ENCODE results near the gene MLH1. TPM values are rescaled to one million over a fixed set of nuclear protein-coding genes. Genes with fewer than 3 reads are reported as not detected.
"Not testable (repeated sequence)": the region's sequence is repeated elsewhere in the genome, so short reads cannot be mapped to it uniquely, and the experiment has no call there.

MLH1 gene
- total RNA-seq, 1 experiment from 2014 or later, result 47.8 TPM

GRCh38 chr3:36956155-36956554 lies 37.2 kb upstream of the MLH1 start:
- Histone ChIP-seq H3K9me3 (ENCODE audit: low read length) (no peaks in the 10 kb centered on the region), H4K20me1 (ENCODE audit: insufficient read depth, low read depth, low read length) (no peaks in the 10 kb centered on the region), H3K4me3 (ENCODE audit: low read length) (no peak overlapping the region), H3K79me2 (ENCODE audit: low read length) (no peaks in the 10 kb centered on the region), H3K36me3 (ENCODE audit: insufficient read depth, low read length) (no peaks in the 10 kb centered on the region), H3K27me3 (ENCODE audit: low read length) (no peaks in the 10 kb centered on the region), H3K4me2 (ENCODE audit: low read depth, low read length, poor library complexity, severe bottlenecking) (no peak overlapping the region), H3K9ac (ENCODE audit: low read length) (no peak overlapping the region), H2AFZ (ENCODE audit: low read length) (no peak overlapping the region; the same call in 1 of the 2 replicates), H3K27ac (ENCODE audit: low read length) (no peak overlapping the region), H3K4me1 (ENCODE audit: low read length) (peaks cover 15% of the 10 kb centered on the region), H3K9me2 (replicated peaks; ENCODE audit: insufficient read depth, low read length) (no peaks in the 10 kb centered on the region)
- DNase-seq, result no peak

GRCh38 chr3:36957063-36957462 lies 36.3 kb upstream of the MLH1 start:
- H3K27me3 ChIP-seq (ENCODE audit: low read length), result no peaks in the 10 kb centered on the region
- H3K9me2 ChIP-seq (replicated peaks; ENCODE audit: insufficient read depth, low read length), result no peaks in the 10 kb centered on the region
- peak; percentile 64 for DNase-seq
- no peak overlapping the region for H3K4me2 ChIP-seq (ENCODE audit: low read depth, low read length, poor library complexity, severe bottlenecking)
- H3K4me3 ChIP-seq (ENCODE audit: low read length), result no peak overlapping the region
- H3K79me2 ChIP-seq (ENCODE audit: low read length), result no peaks in the 10 kb centered on the region
- H4K20me1 ChIP-seq (ENCODE audit: insufficient read depth, low read depth, low read length), result no peaks in the 10 kb centered on the region
- no peak overlapping the region for H3K9ac ChIP-seq (ENCODE audit: low read length)
- no peak overlapping the region for H2AFZ ChIP-seq (ENCODE audit: low read length)
- no peaks in the 10 kb centered on the region for H3K9me3 ChIP-seq (ENCODE audit: low read length)
- H3K36me3 ChIP-seq (ENCODE audit: insufficient read depth, low read length), result no peaks in the 10 kb centered on the region
- H3K4me1 ChIP-seq (ENCODE audit: low read length), result peaks cover 15% of the 10 kb centered on the region
- H3K27ac ChIP-seq (ENCODE audit: low read length), result no peak overlapping the region

GRCh38 chr3:36957862-36958686 lies 35.2 kb upstream of the MLH1 start:
- Histone ChIP-seq H3K4me2 (ENCODE audit: low read depth, low read length, poor library complexity, severe bottlenecking) (peak overlapping the region; percentile 48), H3K4me3 (ENCODE audit: low read length) (no peak overlapping the region), H3K9me3 (ENCODE audit: low read length) (no peaks in the 10 kb centered on the region), H2AFZ (ENCODE audit: low read length) (peak overlapping the region; percentile 44), H3K9me2 (replicated peaks; ENCODE audit: insufficient read depth, low read length) (no peaks in the 10 kb centered on the region), H3K27me3 (ENCODE audit: low read length) (no peaks in the 10 kb centered on the region), H3K27ac (ENCODE audit: low read length) (peak overlapping the region; percentile 15), H4K20me1 (ENCODE audit: insufficient read depth, low read depth, low read length) (no peaks in the 10 kb centered on the region), H3K9ac (ENCODE audit: low read length) (peak overlapping the region; percentile 5; the same call in 1 of the 2 replicates), H3K79me2 (ENCODE audit: low read length) (no peaks in the 10 kb centered on the region), H3K4me1 (ENCODE audit: low read length) (peaks cover 15% of the 10 kb centered on the region), H3K36me3 (ENCODE audit: insufficient read depth, low read length) (no peaks in the 10 kb centered on the region)
- no peak for DNase-seq

GRCh38 chr3:36959821-36960220 lies 33.5 kb upstream of the MLH1 start:
- H3K4me3 ChIP-seq (ENCODE audit: low read length), result no peak overlapping the region
- H3K9me2 ChIP-seq (replicated peaks; ENCODE audit: insufficient read depth, low read length), result no peaks in the 10 kb centered on the region
- no peaks in the 10 kb centered on the region for H3K79me2 ChIP-seq (ENCODE audit: low read length)
- H3K4me2 ChIP-seq (ENCODE audit: low read depth, low read length, poor library complexity, severe bottlenecking), result no peak overlapping the region
- H2AFZ ChIP-seq (ENCODE audit: low read length), result peak overlapping the region; percentile 63
- no peak for DNase-seq
- H3K27ac ChIP-seq (ENCODE audit: low read length), result no peak overlapping the region
- no peaks in the 10 kb centered on the region for H3K36me3 ChIP-seq (ENCODE audit: insufficient read depth, low read length)
- no peak overlapping the region for H3K9ac ChIP-seq (ENCODE audit: low read length)
- peaks cover 19% of the 10 kb centered on the region for H3K4me1 ChIP-seq (ENCODE audit: low read length)
- H4K20me1 ChIP-seq (ENCODE audit: insufficient read depth, low read depth, low read length), result no peaks in the 10 kb centered on the region
- no peaks in the 10 kb centered on the region for H3K27me3 ChIP-seq (ENCODE audit: low read length)
- H3K9me3 ChIP-seq (ENCODE audit: low read length), result no peaks in the 10 kb centered on the region

GRCh38 chr3:36960502-36960901 lies 32.8 kb upstream of the MLH1 start:
- no peaks in the 10 kb centered on the region for H3K27me3 ChIP-seq (ENCODE audit: low read length)
- no peak overlapping the region for H3K4me3 ChIP-seq (ENCODE audit: low read length)
- H3K9me3 ChIP-seq (ENCODE audit: low read length), result no peaks in the 10 kb centered on the region
- H3K27ac ChIP-seq (ENCODE audit: low read length), result no peak overlapping the region
- H3K9ac ChIP-seq (ENCODE audit: low read length), result no peak overlapping the region
- DNase-seq, result no peak
- H3K9me2 ChIP-seq (replicated peaks; ENCODE audit: insufficient read depth, low read length), result no peaks in the 10 kb centered on the region
- H3K79me2 ChIP-seq (ENCODE audit: low read length), result no peaks in the 10 kb centered on the region
- H2AFZ ChIP-seq (ENCODE audit: low read length), result no peak overlapping the region
- peaks cover 23% of the 10 kb centered on the region for H3K4me1 ChIP-seq (ENCODE audit: low read length)
- no peaks in the 10 kb centered on the region for H3K36me3 ChIP-seq (ENCODE audit: insufficient read depth, low read length)
- no peaks in the 10 kb centered on the region for H4K20me1 ChIP-seq (ENCODE audit: insufficient read depth, low read depth, low read length)
- no peak overlapping the region for H3K4me2 ChIP-seq (ENCODE audit: low read depth, low read length, poor library complexity, severe bottlenecking)

GRCh38 chr3:36963008-36963407 lies 30.3 kb upstream of the MLH1 start:
- not testable (repeated sequence) for H3K9me2 ChIP-seq (replicated peaks; ENCODE audit: insufficient read depth, low read length); H3K36me3 ChIP-seq (ENCODE audit: insufficient read depth, low read length); H3K4me3 ChIP-seq (ENCODE audit: low read length); H3K9ac ChIP-seq (ENCODE audit: low read length); H3K4me2 ChIP-seq (ENCODE audit: low read depth, low read length, poor library complexity, severe bottlenecking); H2AFZ ChIP-seq (ENCODE audit: low read length); DNase-seq; H3K79me2 ChIP-seq (ENCODE audit: low read length); H3K27ac ChIP-seq (ENCODE audit: low read length); H3K27me3 ChIP-seq (ENCODE audit: low read length); H3K9me3 ChIP-seq (ENCODE audit: low read length); H4K20me1 ChIP-seq (ENCODE audit: insufficient read depth, low read depth, low read length)
- H3K4me1 ChIP-seq (ENCODE audit: low read length), result peaks cover 21% of the 10 kb centered on the region

- no peaks in the 10 kb centered on the region for H3K9me2 ChIP-seq (replicated peaks; ENCODE audit: insufficient read depth, low read length)
- H3K4me3 ChIP-seq (ENCODE audit: low read length), result no peak overlapping the region
- H3K4me1 ChIP-seq (ENCODE audit: low read length), result peaks cover 12% of the 10 kb centered on the region
- H4K20me1 ChIP-seq (ENCODE audit: insufficient read depth, low read depth, low read length), result no peaks in the 10 kb centered on the region
- H3K9ac ChIP-seq (ENCODE audit: low read length), result no peak overlapping the region
- H3K9me3 ChIP-seq (ENCODE audit: low read length), result no peaks in the 10 kb centered on the region
- no peak overlapping the region for H3K27ac ChIP-seq (ENCODE audit: low read length)
- DNase-seq, result no peak
- no peaks in the 10 kb centered on the region for H3K27me3 ChIP-seq (ENCODE audit: low read length)
- H3K4me2 ChIP-seq (ENCODE audit: low read depth, low read length, poor library complexity, severe bottlenecking), result no peak overlapping the region
- H3K36me3 ChIP-seq (ENCODE audit: insufficient read depth, low read length), result no peaks in the 10 kb centered on the region
- no peaks in the 10 kb centered on the region for H3K79me2 ChIP-seq (ENCODE audit: low read length)
- H2AFZ ChIP-seq (ENCODE audit: low read length), result peak overlapping the region; percentile 20; the same call in 1 of the 2 replicates
These were observed 29.0 kb upstream of the MLH1 start for GRCh38 chr3:36964331-36964730.

- no peaks in the 10 kb centered on the region for H3K36me3 ChIP-seq (ENCODE audit: insufficient read depth, low read length)
- no peaks in the 10 kb centered on the region for H3K9me2 ChIP-seq (replicated peaks; ENCODE audit: insufficient read depth, low read length)
- no peak overlapping the region for H3K4me3 ChIP-seq (ENCODE audit: low read length)
- H3K9ac ChIP-seq (ENCODE audit: low read length), result no peak overlapping the region
- DNase-seq, result no peak
- no peaks in the 10 kb centered on the region for H3K9me3 ChIP-seq (ENCODE audit: low read length)
- peak overlapping the region; percentile 20; the same call in 1 of the 2 replicates for H2AFZ ChIP-seq (ENCODE audit: low read length)
- H3K27ac ChIP-seq (ENCODE audit: low read length), result no peak overlapping the region
- H3K4me2 ChIP-seq (ENCODE audit: low read depth, low read length, poor library complexity, severe bottlenecking), result no peak overlapping the region
- peaks cover 12% of the 10 kb centered on the region for H3K4me1 ChIP-seq (ENCODE audit: low read length)
- H3K79me2 ChIP-seq (ENCODE audit: low read length), result no peaks in the 10 kb centered on the region
- H3K27me3 ChIP-seq (ENCODE audit: low read length), result no peaks in the 10 kb centered on the region
- H4K20me1 ChIP-seq (ENCODE audit: insufficient read depth, low read depth, low read length), result no peaks in the 10 kb centered on the region
These were observed 28.5 kb upstream of the MLH1 start for GRCh38 chr3:36964817-36965216.
